ENCODE measurements around the gene CGNL1.

CGNL1 gene

DNA sequence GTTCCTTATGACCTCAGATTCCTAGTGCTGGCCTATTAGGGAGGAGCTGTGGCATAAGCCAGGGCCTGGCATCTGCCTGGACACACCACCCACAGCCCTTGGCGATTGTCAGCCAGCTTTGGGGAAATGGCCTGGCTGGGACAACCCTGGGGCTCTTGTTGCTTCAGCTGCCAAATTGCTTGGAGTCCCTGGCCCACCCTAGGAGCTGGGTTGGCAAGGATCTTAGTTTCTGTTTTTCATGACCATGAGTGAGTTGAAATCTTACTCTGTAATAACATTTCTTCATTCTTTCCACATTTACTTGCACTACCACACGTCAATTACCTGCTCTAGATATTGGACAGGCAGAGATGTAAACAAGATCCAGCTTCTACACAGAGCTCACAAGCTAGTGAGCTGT lies 213.4 kb downstream of the CGNL1 start:
- Histone ChIP-seq H4K8ac (ENCODE audit: low read length) (no peak overlapping the region), H3K9me3 (ENCODE audit: control insufficient read depth, low read length) (no peaks in the 10 kb centered on the region), H3K27ac (ENCODE audit: low read length, poor library complexity, severe bottlenecking) (no peak overlapping the region), H2BK12ac (ENCODE audit: low read length in 2 of 2) (no peak overlapping the region), H4K91ac (ENCODE audit: low read length) (no peak overlapping the region), H3K23ac (ENCODE audit: low read length in 2 of 2) (no peak overlapping the region), H2BK15ac (ENCODE audit: low read depth, poor library complexity, severe bottlenecking) (no peak overlapping the region), H2BK120ac (ENCODE audit: low read depth, low read length) (no peak overlapping the region), H3K14ac (ENCODE audit: low read length in 2 of 2) (no peak overlapping the region), H3K27me3 (ENCODE audit: control insufficient read depth in 1 of 2, insufficient read depth in 1 of 2, low read length in 2 of 2) (peaks cover 11 to 72% of the 10 kb centered on the region in 2 experiments), H3K9ac (ENCODE audit: low read length) (no peak overlapping the region), H2AK5ac (ENCODE audit: low read length, severe bottlenecking) (no peak overlapping the region), H3K4me2 (ENCODE audit: low read length, poor library complexity, severe bottlenecking) (no peak overlapping the region), H3K18ac (ENCODE audit: low read depth in 1 of 2, low read length in 2 of 2) (no peak overlapping the region), H2BK5ac (ENCODE audit: low read depth, low read length, poor library complexity, severe bottlenecking) (no peak overlapping the region), H3K4ac (ENCODE audit: low read depth in 1 of 2, low read length in 2 of 2) (no peak overlapping the region), H3K79me1 (replicated peaks; ENCODE audit: low read length, poor library complexity, severe bottlenecking) (no peaks in the 10 kb centered on the region), H3K4me3 (ENCODE audit: insufficient read depth in 1 of 2, low read depth in 1 of 2, low read length in 2 of 2) (no peak overlapping the region), H3K36me3 (ENCODE audit: control insufficient read depth in 1 of 2, insufficient read depth in 2 of 2, low read depth in 1 of 2, low read length in 2 of 2) (no peaks in the 10 kb centered on the region), H3K4me1 (ENCODE audit: control insufficient read depth, insufficient read depth, low read depth, low read length) (peaks cover 7% of the 10 kb centered on the region), H2AFZ (ENCODE audit: low read depth, low read length) (no peak overlapping the region)
- no peak for DNase-seq
- WGBS: 92% methylated on average over 2 of the region's 2 CpGs

DNA sequence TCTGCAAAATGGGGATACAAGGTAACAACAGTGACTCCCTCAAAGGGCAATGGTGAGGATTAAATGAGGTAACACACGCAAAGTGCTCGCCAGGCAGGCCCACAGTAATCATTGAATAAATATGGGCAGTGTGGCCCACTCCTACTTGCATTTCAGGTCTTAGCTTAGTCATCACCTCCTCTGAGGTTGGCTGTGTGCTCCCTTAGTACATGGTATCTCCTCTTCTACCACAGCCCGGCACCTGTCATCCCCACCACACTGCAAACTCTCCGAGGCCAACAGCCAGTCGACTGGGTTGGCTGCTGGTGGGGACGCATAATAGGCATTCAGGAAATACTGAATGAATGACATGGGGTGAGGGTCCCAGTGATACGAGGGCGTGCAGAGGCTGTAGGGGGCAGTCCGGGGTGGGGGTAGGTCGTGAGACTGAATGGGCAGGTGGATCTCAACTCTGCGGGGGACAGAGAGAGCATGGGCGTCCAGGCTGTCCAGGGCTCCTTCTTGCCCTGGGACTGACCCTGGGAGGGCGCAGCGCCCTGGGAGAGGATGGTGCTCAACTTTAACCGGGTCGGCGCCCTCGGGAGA lies 215.0 kb downstream of the CGNL1 start:
- no peaks in the 10 kb centered on the region for H3K79me1 ChIP-seq (replicated peaks; ENCODE audit: low read length, poor library complexity, severe bottlenecking)
- no peak for DNase-seq
- H3K4me1 ChIP-seq (ENCODE audit: control insufficient read depth, insufficient read depth, low read depth, low read length): peaks cover 7% of the 10 kb centered on the region
- no peaks in the 10 kb centered on the region for H3K36me3 ChIP-seq (ENCODE audit: control insufficient read depth in 1 of 2, insufficient read depth in 2 of 2, low read depth in 1 of 2, low read length in 2 of 2)
- no peak overlapping the region for H2BK5ac ChIP-seq (ENCODE audit: low read depth, low read length, poor library complexity, severe bottlenecking)
- peak overlapping the region in 1 of 2 experiments; percentile 42 for H3K18ac ChIP-seq (ENCODE audit: low read depth in 1 of 2, low read length in 2 of 2)
- H2BK12ac ChIP-seq (ENCODE audit: low read length in 2 of 2): no peak overlapping the region
- no peak overlapping the region for H2AFZ ChIP-seq (ENCODE audit: low read depth, low read length)
- H3K27ac ChIP-seq (ENCODE audit: low read length, poor library complexity, severe bottlenecking): no peak overlapping the region
- H4K8ac ChIP-seq (ENCODE audit: low read length): no peak overlapping the region
- H2BK120ac ChIP-seq (ENCODE audit: low read depth, low read length): no peak overlapping the region
- no peak overlapping the region for H3K4ac ChIP-seq (ENCODE audit: low read depth in 1 of 2, low read length in 2 of 2)
- H3K4me3 ChIP-seq (ENCODE audit: insufficient read depth in 1 of 2, low read depth in 1 of 2, low read length in 2 of 2): peak overlapping the region; percentile 46 to 70
- H4K91ac ChIP-seq (ENCODE audit: low read length): no peak overlapping the region
- no peak overlapping the region for H3K9ac ChIP-seq (ENCODE audit: low read length)
- peaks cover 11 to 74% of the 10 kb centered on the region in 2 experiments for H3K27me3 ChIP-seq (ENCODE audit: control insufficient read depth in 1 of 2, insufficient read depth in 1 of 2, low read length in 2 of 2)
- no peaks in the 10 kb centered on the region for H3K9me3 ChIP-seq (ENCODE audit: control insufficient read depth, low read length)
- peak overlapping the region; percentile 73 for H3K4me2 ChIP-seq (ENCODE audit: low read length, poor library complexity, severe bottlenecking)
- H2AK5ac ChIP-seq (ENCODE audit: low read length, severe bottlenecking): no peak overlapping the region
- 30% methylated on average over 14 of the region's 18 CpGs for WGBS
- no peak overlapping the region for H2BK15ac ChIP-seq (ENCODE audit: low read depth, poor library complexity, severe bottlenecking)
- no peak overlapping the region for H3K23ac ChIP-seq (ENCODE audit: low read length in 2 of 2)
- H3K14ac ChIP-seq (ENCODE audit: low read length in 2 of 2): no peak overlapping the region

DNA sequence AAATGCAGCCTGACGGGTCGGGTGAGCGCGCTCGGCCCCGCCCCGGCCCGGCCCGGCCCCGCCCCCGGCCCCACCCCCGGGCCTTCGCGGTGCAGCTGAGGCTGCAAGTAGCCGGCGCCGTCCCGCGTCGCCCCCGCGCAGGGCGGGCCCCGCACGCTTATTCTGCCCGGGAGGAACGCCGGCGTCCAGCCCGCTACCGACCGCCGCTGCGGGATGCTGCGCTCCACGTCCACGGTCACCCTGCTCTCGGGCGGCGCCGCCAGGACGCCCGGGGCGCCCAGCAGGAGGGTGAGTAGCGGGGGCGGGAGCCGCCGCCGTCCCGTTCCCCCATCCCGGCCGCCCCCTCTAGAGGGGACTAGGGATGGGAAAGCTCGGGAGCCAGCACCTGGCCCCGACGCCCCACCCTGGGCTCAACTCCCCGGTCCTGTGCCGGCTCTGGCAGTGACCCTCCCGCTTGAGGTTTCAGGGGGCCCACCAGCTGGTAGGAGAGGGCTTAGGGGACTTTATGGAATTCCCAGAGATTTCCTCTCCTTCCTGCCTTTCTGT lies 215.6 kb downstream of the CGNL1 start, which contains the start of gene MYZAP:
TSS of gene MYZAP (plus strand) at position 83 of the 546 bp plus-strand sequence. CDS start at position 214, 131 bp downstream.
- H3K9ac ChIP-seq (ENCODE audit: low read length): peak within 1 kb of the TSS; percentile 39
- H3K4me1 ChIP-seq (ENCODE audit: control insufficient read depth, insufficient read depth, low read depth, low read length): peaks cover 7% of the 10 kb centered on the region
- no peak within 1 kb of the TSS for H3K14ac ChIP-seq (ENCODE audit: low read length in 2 of 2)
- no peak within 1 kb of the TSS for H2BK12ac ChIP-seq (ENCODE audit: low read length in 2 of 2)
- H3K4me3 ChIP-seq (ENCODE audit: insufficient read depth in 1 of 2, low read depth in 1 of 2, low read length in 2 of 2): peak within 1 kb of the TSS; percentile 61 to 70
- H2AK5ac ChIP-seq (ENCODE audit: low read length, severe bottlenecking): no peak within 1 kb of the TSS
- H3K23ac ChIP-seq (ENCODE audit: low read length in 2 of 2): no peak within 1 kb of the TSS
- no peak within 1 kb of the TSS for H4K8ac ChIP-seq (ENCODE audit: low read length)
- H2BK5ac ChIP-seq (ENCODE audit: low read depth, low read length, poor library complexity, severe bottlenecking): no peak within 1 kb of the TSS
- no peak within 1 kb of the TSS for H2BK15ac ChIP-seq (ENCODE audit: low read depth, poor library complexity, severe bottlenecking)
- 2% methylated on average over 35 of the region's 58 CpGs for WGBS
- no peaks in the 10 kb centered on the region for H3K79me1 ChIP-seq (replicated peaks; ENCODE audit: low read length, poor library complexity, severe bottlenecking)
- peak; percentile 4 for DNase-seq
- no peak within 1 kb of the TSS for H4K91ac ChIP-seq (ENCODE audit: low read length)
- H2BK120ac ChIP-seq (ENCODE audit: low read depth, low read length): no peak within 1 kb of the TSS
- no peak within 1 kb of the TSS for H3K27ac ChIP-seq (ENCODE audit: low read length, poor library complexity, severe bottlenecking)
- no peaks in the 10 kb centered on the region for H3K9me3 ChIP-seq (ENCODE audit: control insufficient read depth, low read length)
- H3K18ac ChIP-seq (ENCODE audit: low read depth in 1 of 2, low read length in 2 of 2): peak within 1 kb of the TSS in 1 of 2 experiments; percentile 42
- no peak within 1 kb of the TSS for H2AFZ ChIP-seq (ENCODE audit: low read depth, low read length)
- no peaks in the 10 kb centered on the region for H3K36me3 ChIP-seq (ENCODE audit: control insufficient read depth in 1 of 2, insufficient read depth in 2 of 2, low read depth in 1 of 2, low read length in 2 of 2)
- peaks cover 11 to 77% of the 10 kb centered on the region in 2 experiments for H3K27me3 ChIP-seq (ENCODE audit: control insufficient read depth in 1 of 2, insufficient read depth in 1 of 2, low read length in 2 of 2)
- peak within 1 kb of the TSS; percentile 96 for H3K4me2 ChIP-seq (ENCODE audit: low read length, poor library complexity, severe bottlenecking)
- no peak within 1 kb of the TSS for H3K4ac ChIP-seq (ENCODE audit: low read depth in 1 of 2, low read length in 2 of 2)

DNA sequence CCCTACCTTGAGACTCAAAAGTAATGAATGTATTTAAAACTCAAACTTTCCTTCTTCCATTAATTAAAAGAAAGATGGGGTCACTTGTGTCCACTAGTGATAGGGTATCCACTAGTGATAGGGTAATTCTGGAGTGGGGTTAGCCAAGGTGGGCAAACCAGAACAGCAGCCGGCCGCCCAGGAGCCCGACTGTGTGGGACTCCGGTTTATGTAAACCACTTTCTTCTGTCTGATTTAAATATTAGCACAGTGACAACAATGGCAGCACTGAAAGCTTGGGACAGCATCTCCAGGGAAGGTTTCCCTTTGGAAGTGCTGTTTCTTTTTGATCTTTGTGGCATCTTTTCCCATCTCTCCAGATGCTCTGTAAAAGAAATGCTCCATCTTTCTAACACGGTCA lies 216.1 kb downstream of the CGNL1 start:
- H3K4ac ChIP-seq (ENCODE audit: low read depth in 1 of 2, low read length in 2 of 2): no peak overlapping the region
- no peak overlapping the region for H3K14ac ChIP-seq (ENCODE audit: low read length in 2 of 2)
- H2BK15ac ChIP-seq (ENCODE audit: low read depth, poor library complexity, severe bottlenecking): no peak overlapping the region
- H3K23ac ChIP-seq (ENCODE audit: low read length in 2 of 2): no peak overlapping the region
- H2BK120ac ChIP-seq (ENCODE audit: low read depth, low read length): no peak overlapping the region
- H2AK5ac ChIP-seq (ENCODE audit: low read length, severe bottlenecking): no peak overlapping the region
- H2AFZ ChIP-seq (ENCODE audit: low read depth, low read length): no peak overlapping the region
- no peak overlapping the region for H4K91ac ChIP-seq (ENCODE audit: low read length)
- no peak overlapping the region for H4K8ac ChIP-seq (ENCODE audit: low read length)
- H3K9ac ChIP-seq (ENCODE audit: low read length): peak overlapping the region; percentile 39
- no peaks in the 10 kb centered on the region for H3K36me3 ChIP-seq (ENCODE audit: control insufficient read depth in 1 of 2, insufficient read depth in 2 of 2, low read depth in 1 of 2, low read length in 2 of 2)
- no peaks in the 10 kb centered on the region for H3K9me3 ChIP-seq (ENCODE audit: control insufficient read depth, low read length)
- H2BK12ac ChIP-seq (ENCODE audit: low read length in 2 of 2): no peak overlapping the region
- no peak overlapping the region for H3K4me2 ChIP-seq (ENCODE audit: low read length, poor library complexity, severe bottlenecking)
- H3K79me1 ChIP-seq (replicated peaks; ENCODE audit: low read length, poor library complexity, severe bottlenecking): no peaks in the 10 kb centered on the region
- no peak overlapping the region for H3K27ac ChIP-seq (ENCODE audit: low read length, poor library complexity, severe bottlenecking)
- no peak for DNase-seq
- H3K4me1 ChIP-seq (ENCODE audit: control insufficient read depth, insufficient read depth, low read depth, low read length): peaks cover 7% of the 10 kb centered on the region
- no peak overlapping the region for H3K18ac ChIP-seq (ENCODE audit: low read depth in 1 of 2, low read length in 2 of 2)
- H2BK5ac ChIP-seq (ENCODE audit: low read depth, low read length, poor library complexity, severe bottlenecking): no peak overlapping the region
- peak overlapping the region in 1 of 2 experiments; percentile 67 for H3K4me3 ChIP-seq (ENCODE audit: insufficient read depth in 1 of 2, low read depth in 1 of 2, low read length in 2 of 2)
- WGBS: 87% methylated on average over 5 of the region's 5 CpGs
- peaks cover 11 to 76% of the 10 kb centered on the region in 2 experiments for H3K27me3 ChIP-seq (ENCODE audit: control insufficient read depth in 1 of 2, insufficient read depth in 1 of 2, low read length in 2 of 2)
